ENCODE results near the gene FYCO1.
"Not testable (repeated sequence)": the region's sequence is repeated elsewhere in the genome, so short reads cannot be mapped to it uniquely, and the experiment has no call there.

The FYCO1 gene

GRCh38 chr3:46010519-46011113 lies 15.0 kb upstream of the FYCO1 start:
- DNase-seq (ENCODE audit: low read depth): no peak

GRCh38 chr3:46008058-46008457 lies 12.4 kb upstream of the FYCO1 start:
- DNase-seq (ENCODE audit: low read depth): no peak

- no peak for DNase-seq (ENCODE audit: low read depth)
Measured at GRCh38 chr3:46007280-46007679, 11.7 kb upstream of the FYCO1 start.

DNA sequence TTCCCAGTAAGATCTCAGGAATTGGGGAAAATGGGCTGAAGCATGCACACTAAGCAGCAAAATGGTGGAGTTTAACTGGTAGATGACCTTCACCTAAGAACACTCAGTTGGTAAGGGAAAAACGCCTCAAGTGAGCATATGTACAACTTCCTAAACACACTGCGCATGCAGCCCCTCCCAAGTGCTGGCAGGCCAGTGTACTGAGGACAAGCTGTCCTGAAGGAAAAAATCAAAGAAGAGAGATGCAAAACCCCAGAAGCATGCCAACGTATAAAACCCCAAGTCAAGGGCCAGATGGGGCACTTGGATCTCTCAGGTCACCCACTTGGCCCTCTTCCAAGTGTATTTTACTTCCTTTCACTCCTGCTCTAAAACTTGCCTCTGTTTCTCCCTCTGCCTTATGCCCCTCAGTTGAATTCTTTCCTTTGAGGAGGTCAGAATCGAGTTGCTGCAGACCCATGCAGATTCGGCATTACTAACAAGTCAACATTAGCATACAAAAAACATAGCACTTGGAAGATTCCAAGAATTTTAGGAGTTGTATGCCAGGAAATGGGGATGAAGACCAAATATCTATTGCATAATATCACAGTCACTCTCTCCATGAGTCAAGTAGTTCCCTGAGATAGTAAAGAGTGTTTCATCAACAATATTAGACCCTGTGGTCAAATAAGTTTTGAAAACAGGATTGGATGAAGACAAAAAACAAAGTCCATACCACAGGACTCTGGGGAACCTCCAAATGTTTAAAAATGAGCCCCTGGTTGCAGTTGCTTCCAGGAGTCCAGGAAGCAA lies 10.8 kb upstream of the FYCO1 start:
- no peak for DNase-seq (ENCODE audit: low read depth)

DNA sequence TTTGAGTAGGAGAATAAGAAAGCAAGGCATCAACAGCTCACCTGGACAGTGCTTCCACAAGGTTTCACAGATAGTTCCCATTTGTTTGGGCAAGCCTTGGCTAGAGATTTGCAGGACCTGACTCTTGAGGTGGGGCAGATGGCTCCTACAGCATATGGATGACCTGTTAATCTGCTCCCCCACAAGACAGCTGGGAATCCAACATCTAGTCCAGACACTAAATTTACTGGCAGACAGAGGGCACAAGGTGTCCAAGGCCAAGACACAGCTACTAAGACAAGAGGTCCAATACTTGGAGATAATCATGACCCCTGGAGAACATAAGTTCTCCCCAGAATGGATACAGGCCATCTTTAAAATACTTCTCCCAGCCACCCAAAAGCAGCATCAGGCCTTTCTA lies 8.1 kb upstream of the FYCO1 start:
- not testable (repeated sequence) for DNase-seq (ENCODE audit: low read depth)

- DNase-seq (ENCODE audit: low read depth): no peak
Measured at GRCh38 chr3:46001178-46001577, 5.6 kb upstream of the FYCO1 start.

GRCh38 chr3:45997942-45998341 lies 2.3 kb upstream of the FYCO1 start:
- DNase-seq (ENCODE audit: low read depth): no peak

DNA sequence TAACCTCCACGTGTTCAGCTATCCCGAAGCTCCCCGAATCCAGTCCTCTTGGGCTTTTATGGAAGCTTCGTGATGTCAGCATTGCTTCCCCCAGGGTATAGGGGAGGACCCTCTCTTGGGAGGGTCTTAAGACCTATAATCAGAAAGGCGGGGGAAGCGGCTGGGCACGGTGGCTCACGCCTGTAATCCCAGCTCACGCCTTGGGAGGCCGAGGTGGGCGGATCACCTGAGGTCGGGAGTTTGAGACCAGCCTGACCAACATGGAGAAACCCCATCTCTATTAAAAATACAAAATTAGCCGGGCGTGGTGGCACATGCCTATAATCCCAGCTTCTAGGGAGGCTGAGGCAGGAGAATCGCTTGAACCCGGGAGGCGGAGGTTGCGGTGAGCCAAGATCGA lies 1.9 kb upstream of the FYCO1 start:
- not testable (repeated sequence) for DNase-seq (ENCODE audit: low read depth)

GRCh38 chr3:45994419-45995235 lies 997 bp downstream of the FYCO1 start:
- no peak for DNase-seq (ENCODE audit: low read depth)

DNA sequence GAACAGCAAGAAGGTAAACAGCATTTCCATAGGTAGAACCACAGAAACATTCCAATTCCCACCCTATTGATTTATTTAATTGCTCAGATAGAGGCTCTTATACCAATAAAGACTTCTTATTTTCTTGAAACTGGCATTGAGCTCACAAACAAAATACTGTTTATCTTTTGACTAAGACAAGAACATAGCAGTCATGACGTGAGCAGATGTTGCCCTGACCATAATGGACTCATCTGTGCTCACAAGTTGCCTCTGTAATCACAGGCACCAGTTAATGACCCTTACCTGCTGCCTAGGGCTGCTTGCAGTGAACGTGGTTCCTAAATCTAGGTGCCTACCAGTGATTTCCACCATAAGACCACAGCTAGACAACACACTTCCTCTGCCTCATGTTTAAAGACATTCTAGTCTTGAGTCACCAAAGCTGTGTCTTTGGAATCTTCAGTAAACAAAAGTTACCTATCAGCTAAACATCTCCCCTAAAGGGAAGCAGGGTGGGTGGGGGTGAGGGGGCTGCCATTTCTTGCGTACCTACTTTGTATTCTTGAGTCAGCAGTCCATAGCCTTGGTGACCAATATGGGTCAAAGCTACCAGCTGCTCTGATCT lies 2.1 kb downstream of the FYCO1 start:
- no peak for DNase-seq (ENCODE audit: low read depth)

DNA sequence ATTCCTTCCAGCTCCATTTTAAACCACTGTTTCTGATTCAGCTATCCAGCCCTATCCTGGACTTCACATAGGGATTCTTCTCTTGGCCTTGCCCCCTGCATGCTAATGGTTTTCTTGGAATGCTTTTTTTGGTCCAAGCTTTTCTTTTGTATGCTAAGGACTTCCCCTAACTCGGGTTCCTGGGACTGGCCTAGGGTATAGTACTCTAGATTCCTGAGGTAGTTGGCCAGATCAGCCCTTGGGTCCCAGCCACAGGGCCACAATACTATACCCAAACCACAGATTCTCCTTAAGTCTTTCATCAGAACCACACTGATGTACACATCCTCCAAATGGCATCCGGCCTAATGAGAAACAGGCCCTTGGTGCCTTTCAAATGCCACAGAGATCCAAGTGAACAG lies 2.8 kb downstream of the FYCO1 start:
- no peak for DNase-seq (ENCODE audit: low read depth)

GRCh38 chr3:45992133-45992729 lies 3.4 kb downstream of the FYCO1 start:
- no peak for DNase-seq (ENCODE audit: low read depth)

DNA sequence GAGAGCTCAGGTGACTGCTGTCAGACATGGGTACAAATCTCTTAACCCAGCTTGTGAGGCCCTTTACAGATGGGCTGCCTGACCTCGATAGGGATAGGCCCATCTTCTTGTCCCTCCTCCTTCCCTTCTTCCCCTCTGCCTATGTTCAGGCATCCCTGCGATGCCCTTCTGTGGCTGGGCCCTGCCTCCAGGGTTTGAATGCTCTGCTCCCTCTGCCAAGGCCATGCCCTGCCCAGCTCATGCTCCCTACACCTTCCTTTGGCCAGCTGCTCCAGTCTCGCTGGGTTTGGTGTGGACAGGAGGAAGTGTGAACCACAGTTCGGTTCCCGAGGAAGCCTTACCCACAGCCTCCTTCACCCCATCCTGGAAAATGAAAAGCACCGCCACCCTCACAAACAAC lies 4.3 kb downstream of the FYCO1 start:
- DNase-seq (ENCODE audit: low read depth): no peak

DNA sequence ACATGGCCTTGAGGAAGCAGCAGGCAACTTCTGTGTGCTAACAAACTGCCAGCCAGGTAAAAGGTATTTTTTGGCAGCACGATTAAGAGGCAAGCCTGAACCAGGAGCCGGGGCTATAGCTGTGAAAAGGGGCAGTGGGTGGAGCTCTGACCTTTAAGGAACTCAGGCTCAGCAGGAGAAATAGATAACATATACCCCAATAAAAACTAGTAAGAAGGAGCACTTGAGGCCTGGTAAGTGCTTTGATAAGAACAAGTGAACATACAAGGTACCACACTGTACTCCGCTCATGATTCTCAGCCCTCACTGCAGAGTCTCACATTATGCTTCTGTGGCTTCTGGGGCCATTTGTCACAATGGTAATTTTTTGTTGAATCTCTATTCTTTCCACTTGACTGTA lies 5.4 kb downstream of the FYCO1 start:
- DNase-seq (ENCODE audit: low read depth): no peak

DNA sequence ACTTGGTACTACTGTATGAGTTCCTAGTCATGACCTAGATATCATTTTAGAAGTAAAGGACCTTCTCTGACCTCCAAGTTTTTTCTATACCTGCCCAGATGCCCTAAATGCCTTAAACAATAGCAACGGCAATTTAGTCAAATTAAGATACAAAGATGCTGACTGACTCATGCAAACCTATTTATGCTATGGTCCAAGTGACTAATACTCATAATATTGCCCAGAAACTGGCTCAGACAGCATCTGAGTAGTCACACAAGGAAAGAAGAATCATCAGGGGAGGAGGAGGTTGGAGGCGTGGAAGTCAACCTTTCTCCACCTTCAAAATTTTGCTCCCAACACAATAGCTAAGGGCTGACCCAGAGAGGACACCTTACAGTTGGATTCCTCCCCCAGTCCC lies 6.8 kb downstream of the FYCO1 start:
- no peak for DNase-seq (ENCODE audit: low read depth)

- DNase-seq (ENCODE audit: low read depth): no peak
Measured at GRCh38 chr3:45988362-45988761, 7.3 kb downstream of the FYCO1 start.

- no peak for DNase-seq (ENCODE audit: low read depth)
Measured at GRCh38 chr3:45987368-45988291, 8.0 kb downstream of the FYCO1 start.

GRCh38 chr3:45986303-45986982 lies 9.2 kb downstream of the FYCO1 start:
- no peak for DNase-seq (ENCODE audit: low read depth)

DNA sequence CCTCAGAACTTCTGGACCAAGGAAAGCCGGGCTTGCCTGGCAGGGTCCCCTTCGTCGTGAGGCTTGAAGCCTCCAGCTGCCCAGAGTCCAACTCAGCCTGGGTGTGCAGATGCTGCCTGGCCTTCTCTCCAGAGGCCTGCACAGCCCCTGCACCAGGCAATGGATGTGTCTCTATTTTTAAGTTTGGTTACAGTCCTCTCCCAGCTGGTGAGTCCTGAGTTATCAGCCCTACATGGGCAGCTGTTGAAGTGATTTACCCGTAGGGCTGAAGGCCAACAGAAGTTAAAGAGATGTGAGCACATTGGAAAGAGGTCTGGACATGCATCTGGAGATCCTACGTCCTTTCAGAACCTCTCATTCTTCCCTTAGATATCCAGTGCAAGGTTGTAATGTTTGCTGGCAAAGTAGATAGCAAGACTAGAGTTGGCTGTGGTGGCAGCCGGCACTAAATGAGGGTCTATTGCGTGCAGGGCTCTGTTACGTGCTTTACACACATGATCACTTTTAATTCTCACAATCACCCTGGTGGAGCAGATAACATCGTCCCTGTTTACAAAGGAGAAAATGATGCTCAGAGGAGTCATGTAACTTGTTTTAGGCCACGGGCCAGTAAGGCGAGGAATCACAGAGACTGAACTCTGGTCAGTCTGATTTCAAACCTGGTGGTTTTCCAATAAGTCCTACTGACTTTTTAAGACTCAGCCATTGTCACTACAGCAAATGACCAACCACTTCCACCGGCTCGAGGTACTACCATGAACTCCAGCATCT lies 9.9 kb downstream of the FYCO1 start:
- DNase-seq (ENCODE audit: low read depth): no peak
